HG02610 (cell line): Measurements from ENCODE around the gene TECTA.
"Not testable (repeated sequence)": the region's sequence is repeated elsewhere in the genome, so short reads cannot be mapped to it uniquely, and the experiment has no call there.

ENCODE experiments used
- ATAC-seq: cut with Tn5 transposase; IDR thresholded peaks from one replicate; pipeline ENCODE4 v1.9.1; 2021; ENCODE audit warnings: mild to moderate bottlenecking, moderate library complexity; ENCODE audit not compliant: unreplicated experiment

TECTA gene

DNA sequence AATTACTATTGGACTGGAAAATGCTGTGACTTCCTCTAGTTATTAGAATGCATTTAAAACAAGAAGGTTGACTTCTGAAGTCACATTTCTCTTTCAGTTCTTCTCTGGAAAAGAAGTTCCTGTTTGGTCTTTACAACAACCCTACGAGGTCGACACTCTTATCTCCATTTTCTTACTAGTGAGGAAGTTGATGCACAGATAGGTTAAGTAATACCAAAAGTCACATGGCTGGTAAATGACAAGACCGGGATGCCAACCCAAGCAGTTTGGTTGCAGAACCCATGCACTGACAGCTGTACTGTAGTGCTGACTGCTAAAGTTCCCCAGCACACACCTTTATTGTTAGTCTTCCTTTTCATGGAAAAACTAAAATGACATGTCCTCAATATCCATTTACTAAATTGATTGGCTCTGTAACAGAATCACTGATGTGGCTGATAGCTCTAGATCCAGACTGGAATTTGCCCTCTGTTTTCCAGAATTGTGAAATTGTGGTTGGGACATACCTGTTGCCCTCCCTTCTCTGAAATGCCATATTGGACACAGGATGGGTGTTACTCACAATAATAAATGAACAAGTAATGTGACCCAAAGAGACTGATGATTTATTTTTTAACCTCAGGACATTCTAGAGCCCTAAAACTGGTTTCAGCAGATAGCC lies 9.4 kb upstream of the TECTA start:
- no peak for ATAC-seq

- ATAC-seq, result no peak
Observed at GRCh38 chr11:121095561-121095960, 5.5 kb upstream of the TECTA start.

- ATAC-seq, result no peak
Observed at GRCh38 chr11:121099364-121099763, 1.7 kb upstream of the TECTA start.

DNA sequence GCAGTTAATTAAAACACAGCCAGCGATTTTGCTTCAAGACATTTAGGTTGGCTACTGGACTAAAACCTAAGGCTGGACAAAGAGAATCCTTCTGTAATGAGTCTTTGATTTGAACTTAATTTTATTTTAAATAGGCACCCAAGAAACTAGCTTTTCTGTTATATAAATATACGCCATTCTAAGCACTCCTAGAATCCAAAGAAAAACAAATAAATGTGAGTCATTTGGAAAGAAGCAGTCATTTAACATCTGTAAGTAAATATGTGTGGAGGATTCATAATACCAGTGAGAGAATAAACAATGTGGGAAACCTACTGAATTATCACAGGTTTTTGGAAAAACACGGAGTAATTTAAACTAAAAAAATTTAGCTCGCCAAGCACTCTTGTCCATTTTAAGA lies 1.2 kb upstream of the TECTA start:
- no peak for ATAC-seq

DNA sequence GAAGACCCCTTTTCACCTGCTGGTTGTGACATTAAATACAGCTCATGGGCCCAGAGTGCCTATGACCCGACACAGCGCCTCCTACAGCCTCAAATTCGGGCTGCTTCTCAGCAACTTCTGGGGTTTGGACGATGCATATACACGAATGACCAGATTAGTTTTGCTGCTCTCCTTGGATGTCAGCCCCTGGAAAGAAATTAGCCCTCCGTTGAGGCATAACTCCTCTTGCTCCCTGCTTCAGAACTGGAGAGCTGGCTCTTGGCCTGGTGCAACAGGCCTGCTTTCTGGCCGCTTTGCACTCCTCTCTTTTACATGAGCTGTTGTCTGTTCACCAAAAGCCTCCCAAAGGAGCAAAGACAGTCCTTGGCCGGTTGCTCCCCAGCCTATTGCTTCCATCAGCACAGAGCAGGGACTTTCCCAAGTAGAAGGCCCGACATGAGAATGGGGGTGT lies 3.3 kb downstream of the TECTA start:
- ATAC-seq, result no peak

DNA sequence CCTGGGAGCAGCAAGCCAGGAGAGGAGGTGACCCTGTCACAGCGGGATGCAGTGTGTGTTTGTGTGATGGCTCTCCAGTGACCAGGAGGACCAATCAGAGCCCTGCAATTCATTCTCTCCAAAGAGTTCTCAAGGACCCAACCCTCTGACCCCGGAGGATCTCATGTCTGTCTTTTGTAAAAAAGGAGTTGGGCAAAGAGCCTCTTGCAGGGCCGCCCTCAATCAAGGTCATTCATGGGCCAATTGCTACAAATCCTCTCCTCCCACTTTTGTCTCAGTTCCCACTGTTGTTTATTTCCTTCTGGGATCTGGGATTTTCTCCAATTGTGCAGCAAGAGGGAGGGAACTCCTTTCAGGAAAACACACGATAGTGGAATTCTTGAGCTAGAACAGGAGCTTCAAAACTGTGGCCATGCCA lies 4.0 kb downstream of the TECTA start:
- no peak for ATAC-seq

DNA sequence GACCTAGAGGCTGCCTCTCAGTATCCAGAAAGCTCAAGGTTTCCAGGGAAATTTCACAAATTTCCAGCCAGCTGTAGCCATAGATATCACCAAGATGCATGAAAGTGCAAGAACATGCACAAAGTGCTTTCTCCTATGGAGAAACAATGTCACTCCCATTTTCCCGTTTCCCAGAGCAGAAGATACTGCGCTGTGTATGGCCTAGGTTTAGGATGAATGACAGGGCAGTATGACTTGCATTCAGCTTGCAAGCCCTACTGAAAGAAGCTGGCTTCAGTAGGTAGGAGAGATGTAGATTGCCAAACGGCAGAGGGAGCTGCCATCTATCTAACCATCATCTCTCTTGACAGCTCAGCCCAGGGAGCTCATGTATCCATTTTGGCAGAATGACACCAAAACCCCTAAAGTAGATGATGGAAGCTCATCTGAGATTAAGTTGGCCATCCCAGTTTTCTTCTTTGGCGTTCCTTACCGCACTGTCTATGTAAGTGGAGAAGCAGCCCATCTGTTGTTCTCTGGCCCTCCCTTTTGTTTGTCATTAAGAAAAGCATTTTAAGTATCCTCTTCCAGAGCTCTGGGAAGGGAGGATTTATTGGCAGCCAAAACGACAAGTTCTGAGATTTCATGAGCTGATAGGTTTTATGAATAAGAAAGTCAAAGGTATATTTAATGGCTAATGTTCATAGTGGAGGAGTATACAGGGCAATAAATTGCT lies 4.6 kb downstream of the TECTA start:
- no peak for ATAC-seq

GRCh38 chr11:121106812-121107211 lies 5.8 kb downstream of the TECTA start:
- ATAC-seq, result no peak

- no peak for ATAC-seq
Observed at GRCh38 chr11:121108413-121108812, 7.4 kb downstream of the TECTA start.

- ATAC-seq, result no peak
Observed at GRCh38 chr11:121109471-121109870, 8.4 kb downstream of the TECTA start.

DNA sequence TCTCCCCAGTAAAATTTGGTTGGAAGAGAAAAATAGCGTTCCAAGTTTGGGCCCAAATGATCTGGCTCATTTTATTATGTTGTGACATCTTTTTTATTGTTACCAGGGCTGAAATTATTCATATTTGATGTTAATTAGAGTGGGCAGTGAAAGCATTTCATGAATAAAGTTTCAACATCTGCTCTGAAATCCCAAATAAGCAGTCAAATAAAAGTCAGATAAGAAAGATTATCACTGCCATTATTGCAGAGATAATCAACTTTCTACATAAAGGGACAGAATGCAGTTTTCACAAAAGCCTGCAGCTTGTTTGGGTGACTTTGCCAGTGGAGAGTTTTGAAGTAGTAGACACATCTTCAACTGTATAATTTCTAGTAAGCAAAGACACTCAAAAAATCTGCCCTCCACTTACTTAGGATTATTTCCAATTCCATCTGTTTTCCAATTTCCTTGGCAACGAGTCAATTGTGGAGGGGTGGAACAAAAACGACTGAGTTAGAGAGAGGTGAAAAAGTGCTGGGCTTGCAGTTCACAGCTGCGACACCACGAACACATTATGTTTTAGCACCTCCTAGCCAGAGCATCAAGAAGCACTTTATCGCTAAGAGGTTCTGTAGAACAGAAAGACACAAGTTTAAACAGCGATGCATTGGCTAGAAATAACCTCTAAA lies 9.0 kb downstream of the TECTA start:
- no peak for ATAC-seq

- no peak for ATAC-seq
Observed at GRCh38 chr11:121110871-121111724, 10.1 kb downstream of the TECTA start.

- ATAC-seq, result no peak
Observed at GRCh38 chr11:121112498-121113455, 11.7 kb downstream of the TECTA start.

DNA sequence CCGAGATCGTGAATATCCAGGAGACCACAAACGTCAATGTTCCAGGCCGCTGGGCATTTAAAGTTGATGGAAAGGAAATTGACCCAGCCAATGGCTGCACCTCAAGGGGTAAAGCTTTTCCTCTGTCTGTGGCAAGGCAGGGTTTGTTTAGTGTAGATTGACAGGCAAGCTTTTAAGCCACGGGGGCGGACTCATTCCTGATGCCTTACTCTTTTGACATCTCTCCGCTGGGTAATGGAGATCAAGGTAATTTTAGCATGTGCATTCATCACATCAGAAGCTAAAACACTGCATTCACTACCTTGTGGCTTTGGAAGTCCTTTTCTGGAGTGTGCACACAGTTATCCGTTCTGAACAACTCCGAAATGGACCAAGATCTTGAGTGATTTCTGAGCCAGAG lies 12.6 kb downstream of the TECTA start:
- ATAC-seq, result no peak

DNA sequence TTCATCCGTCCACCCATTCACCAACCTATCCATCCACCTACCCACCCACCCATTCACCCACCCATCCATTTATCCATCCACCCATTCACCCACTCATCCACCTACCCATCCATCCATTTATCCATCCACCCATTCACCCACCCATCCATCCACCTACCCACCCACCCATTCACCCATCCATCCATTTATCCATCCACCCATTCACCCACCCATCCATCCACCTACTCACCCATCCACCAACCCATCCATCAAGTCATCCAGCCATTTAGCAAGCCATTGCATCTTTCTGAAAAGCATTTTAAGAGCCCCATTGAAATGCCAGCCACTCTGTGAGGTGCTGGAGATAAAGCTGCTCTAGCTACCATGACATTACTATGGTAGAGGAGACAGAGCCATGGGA lies 14.0 kb downstream of the TECTA start:
- ATAC-seq, result not testable (repeated sequence)

DNA sequence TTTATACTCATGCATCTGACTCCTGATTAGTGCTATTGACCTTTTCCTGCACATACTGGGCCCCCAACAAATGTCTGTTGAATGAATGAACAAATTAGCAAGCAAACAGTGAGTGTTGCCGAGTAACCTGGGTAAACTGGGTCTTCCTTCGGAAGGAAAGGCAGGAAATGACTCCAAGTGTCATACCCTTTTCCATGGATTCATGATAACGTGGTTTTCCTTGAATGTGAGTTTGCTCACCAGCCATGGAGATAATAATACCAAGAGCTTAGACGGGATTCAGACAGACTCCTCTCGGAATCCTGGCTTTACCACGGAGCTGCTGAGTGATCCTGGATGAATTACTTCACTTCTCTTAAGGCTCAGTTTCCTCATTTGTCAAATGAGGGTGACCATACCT lies 16.7 kb downstream of the TECTA start:
- no peak for ATAC-seq

- no peak for ATAC-seq
Observed at GRCh38 chr11:121119440-121119839, 18.4 kb downstream of the TECTA start.

- no peak for ATAC-seq
Observed at GRCh38 chr11:121122328-121122727, 21.3 kb downstream of the TECTA start.

GRCh38 chr11:121123496-121124069 lies 22.5 kb downstream of the TECTA start:
- no peak for ATAC-seq

- ATAC-seq, result no peak
Observed at GRCh38 chr11:121127809-121128208, 26.8 kb downstream of the TECTA start.
